Caco-2 (cell line): Measurements from ENCODE around the gene PCGF1. TPM values are rescaled to one million over a fixed set of nuclear protein-coding genes. Genes with fewer than 3 reads are reported as not detected.
"Not testable (repeated sequence)": the region's sequence is repeated elsewhere in the genome, so short reads cannot be mapped to it uniquely, and the experiment has no call there.

ENCODE experiments used
- BruUV-seq: library from RNA; stranded (reverse); fragments of 400-500 nt; replicated peaks from 2 replicates; lab custom pipeline; 2021; lab: Mats Ljungman, UMichigan
- CTCF ChIA-PET: fragments of 300-600 bp; sonication (Branson Sonifier 250); formaldehyde crosslinking; loops from one replicate; lab custom pipeline; 2022; ENCODE audit warnings: antibody characterized with exemption; lab: Charles Lee
- POLR2A ChIA-PET: fragments of 300-600 bp; sonication (Branson Sonifier 250); formaldehyde crosslinking; loops from one replicate; lab custom pipeline; 2022; ENCODE audit warnings: antibody characterized with exemption; lab: Charles Lee
- DNase-seq, 2 experiments: peaks; one replicate each; pipeline versions ENCODE4 v3.0.0 to v3.0.0-alpha.2; 2020 to 2022
- H3K27me3 ChIP-seq: replicated peaks from 2 replicates; pipeline ENCODE4 v1.6.0; 2011; ENCODE audit warnings: low read length; ENCODE audit not compliant: control insufficient read depth, insufficient read depth
- H3K36me3 ChIP-seq: 2 replicates; pipeline ENCODE4 v1.5.1; 2011; ENCODE audit warnings: low read length; ENCODE audit not compliant: control insufficient read depth, insufficient read depth
- H3K4me1 ChIP-seq: fragments of 250-450 bp; sonication (Bioruptor Pico); 2 replicates; pipeline ENCODE4 v1.5.1; 2020; ENCODE audit warnings: mild to moderate bottlenecking
- H3K4me3 ChIP-seq: 2 replicates; pipeline ENCODE4 v1.5.1; 2011; ENCODE audit warnings: low read depth, mild to moderate bottlenecking, control low read depth, low read length
- H3K9me3 ChIP-seq: fragments of 250-450 bp; sonication (Bioruptor Pico); 2 replicates; pipeline ENCODE4 v1.5.1; 2020; ENCODE audit warnings: mild to moderate bottlenecking, moderate library complexity
- H3K27ac Mint-ChIP-seq: one replicate; pipeline ENCODE4 v1.8.0; 2022; ENCODE audit warnings: mixed read lengths; ENCODE audit not compliant: unreplicated experiment
- H3K27me3 Mint-ChIP-seq: one replicate; pipeline ENCODE4 v1.8.0; 2022; ENCODE audit warnings: mixed read lengths; ENCODE audit not compliant: insufficient read depth, unreplicated experiment
- H3K36me3 Mint-ChIP-seq: one replicate; pipeline ENCODE4 v1.8.0; 2022; ENCODE audit warnings: mild to moderate bottlenecking, mixed read lengths; ENCODE audit not compliant: insufficient read depth, unreplicated experiment
- H3K4me1 Mint-ChIP-seq: one replicate; pipeline ENCODE4 v1.8.0; 2022; ENCODE audit warnings: low read depth, mixed read lengths; ENCODE audit not compliant: unreplicated experiment
- H3K4me3 Mint-ChIP-seq: one replicate; pipeline ENCODE4 v1.8.0; 2022; ENCODE audit warnings: mild to moderate bottlenecking, moderate library complexity, mixed read lengths; ENCODE audit not compliant: unreplicated experiment
- H3K9me3 Mint-ChIP-seq: one replicate; pipeline ENCODE4 v1.8.0; 2022; ENCODE audit warnings: mixed read lengths; ENCODE audit not compliant: unreplicated experiment
- CTCF ChIP-seq, 2 experiments: fragments of 200-600 bp in 1 of 2; IDR thresholded peaks; 1 replicate in 1 of 2; 2 replicates in 1 of 2; pipeline versions ENCODE4 v1.5.1 to v1.8.0; 2011 to 2022; ENCODE audit warnings: antibody characterized with exemption in 1 of 2, control low read depth in 1 of 2, inconsistent platforms in 1 of 2, low read depth in 1 of 2, low read length in 1 of 2, mild to moderate bottlenecking in 1 of 2, moderate library complexity in 1 of 2; ENCODE audit not compliant: insufficient read depth in 1 of 2, severe bottlenecking in 1 of 2, unreplicated experiment in 1 of 2
- intact Hi-C: fragments of 100-400 bp; cut with micrococcal nuclease; formaldehyde crosslinking; loops from one replicate; pipeline ENCODE4 v1.10.0; 2022; ENCODE audit not compliant: unreplicated experiment
- total RNA-seq: library from RNA; stranded (reverse); gene quantifications from 2 replicates; pipeline ENCODE4 v1.2.3, GENCODE V29; 2022

PCGF1 gene
- total RNA-seq, 1 experiment from 2014 or later, result 29.7 TPM

GRCh38 chr2:74459503-74460118 lies 47.9 kb downstream of the PCGF1 start:
- H3K36me3 ChIP-seq, DNase-seq, H3K9me3 ChIP-seq, H3K4me1 ChIP-seq, BruUV-seq, H3K27me3 Mint-ChIP-seq, H3K9me3 Mint-ChIP-seq, H3K27me3 ChIP-seq, CTCF ChIA-PET: not testable (repeated sequence)
- POLR2A ChIA-PET, result interaction anchor here (2.0 to 2.7 kb wide), 2 partner anchors 14 to 17 kb away, joined by 20 read pairs; partner anchors contain the start of gene MRPL53
- peak overlapping the region; percentile 45 for H3K4me3 ChIP-seq
- H3K27ac Mint-ChIP-seq, result peak overlapping the region; percentile 74
- peaks cover 37% of the 10 kb centered on the region for H3K4me1 Mint-ChIP-seq
- intact Hi-C loops, result loop anchor here (2.0 kb wide), 1 partner anchor 47 kb away; the partner anchor contains the start of gene PCGF1
- H3K36me3 Mint-ChIP-seq, result peaks cover 71% of the 10 kb centered on the region
- H3K4me3 Mint-ChIP-seq, result peak overlapping the region; percentile 95

GRCh38 chr2:74458938-74459363 lies 48.5 kb downstream of the PCGF1 start:
- no TSS peak for BruUV-seq
- peak overlapping the region; percentile 45 for H3K4me3 ChIP-seq
- Mint-ChIP-seq H3K27me3 (no peaks in the 10 kb centered on the region), H3K4me3 (peak overlapping the region; percentile 95), H3K36me3 (peaks cover 71% of the 10 kb centered on the region), H3K4me1 (peaks cover 41% of the 10 kb centered on the region), H3K27ac (peak overlapping the region; percentile 74), H3K9me3 (no peaks in the 10 kb centered on the region)
- H3K36me3 ChIP-seq, result peaks cover 4% of the 10 kb centered on the region
- CTCF ChIA-PET, result interaction anchor here (0.5 to 1.6 kb wide), 7 partner anchors 8 to 68 kb away, joined by 3 to 8 read pairs (median 6); partner anchors contain the start of genes CCDC142, MRPL53 and TTC31
- H3K9me3 ChIP-seq, result no peaks in the 10 kb centered on the region
- DNase-seq, result no peak
- TF ChIP-seq CTCF (IDR thresholded peaks at IDR 0.05; ENCODE audit: insufficient read depth in 1 of 2, low read depth in 1 of 2, low read length in 1 of 2, severe bottlenecking in 1 of 2, unreplicated experiment in 1 of 2), result no peak
- intact Hi-C loops, result loop anchor here (1.0 to 2.0 kb wide), 5 partner anchors 7 to 48 kb away; partner anchors contain the start of genes MRPL53, PCGF1 and TTC31
- H3K4me1 ChIP-seq, result peaks cover 10% of the 10 kb centered on the region; the same call in 1 of the 2 replicates
- H3K27me3 ChIP-seq, result no peaks in the 10 kb centered on the region
- POLR2A ChIA-PET, result interaction anchor here (0.7 to 2.7 kb wide), 10 partner anchors 8 to 630 kb away, joined by 3 to 24 read pairs (median 6); partner anchors contain the start of genes AUP1, HTRA2, MRPL53 and STAMBP

- ChIA-PET POLR2A (interaction anchor here (0.7 to 2.7 kb wide), 11 partner anchors 9 to 630 kb away, joined by 3 to 24 read pairs (median 5); partner anchors contain the start of genes AUP1, HTRA2, MRPL53 and STAMBP), CTCF (interaction anchor here (0.5 to 1.6 kb wide), 9 partner anchors 8 to 67 kb away, joined by 3 to 8 read pairs (median 6); partner anchors contain the start of genes C2orf81, CCDC142, MRPL53 and TTC31)
- Mint-ChIP-seq H3K4me3 (peak within 1 kb of the TSS; percentile 95), H3K27me3 (no peaks in the 10 kb centered on the region), H3K4me1 (peaks cover 42% of the 10 kb centered on the region), H3K36me3 (peaks cover 69% of the 10 kb centered on the region), H3K9me3 (no peaks in the 10 kb centered on the region), H3K27ac (peak within 1 kb of the TSS; percentile 74)
- no peak for TF ChIP-seq CTCF (IDR thresholded peaks at IDR 0.05; ENCODE audit: insufficient read depth in 1 of 2, low read depth in 1 of 2, low read length in 1 of 2, severe bottlenecking in 1 of 2, unreplicated experiment in 1 of 2)
- H3K4me3 ChIP-seq, result peak within 1 kb of the TSS; percentile 65
- H3K27me3 ChIP-seq, result no peaks in the 10 kb centered on the region
- TSS peak; percentile 58 for BruUV-seq
- intact Hi-C loops, result loop anchor here (1.0 to 2.0 kb wide), 5 partner anchors 8 to 48 kb away; partner anchors contain the start of genes MRPL53, PCGF1 and TTC31
- peaks cover 10% of the 10 kb centered on the region; the same call in 1 of the 2 replicates for H3K4me1 ChIP-seq
- H3K9me3 ChIP-seq, result no peaks in the 10 kb centered on the region
- H3K36me3 ChIP-seq, result peaks cover 4% of the 10 kb centered on the region
- peak; percentile 100 for DNase-seq
Measured at GRCh38 chr2:74458132-74458937, 49.2 kb downstream of the PCGF1 start, which contains the start of gene WBP1. WBP1 (plus strand) TSS chr2:74458438; CDS start chr2:74458603, 165 bp downstream.
